ENCODE measurements around the gene PEX12.
"Not testable (repeated sequence)": the region's sequence is repeated elsewhere in the genome, so short reads cannot be mapped to it uniquely, and the experiment has no call there.

DNA sequence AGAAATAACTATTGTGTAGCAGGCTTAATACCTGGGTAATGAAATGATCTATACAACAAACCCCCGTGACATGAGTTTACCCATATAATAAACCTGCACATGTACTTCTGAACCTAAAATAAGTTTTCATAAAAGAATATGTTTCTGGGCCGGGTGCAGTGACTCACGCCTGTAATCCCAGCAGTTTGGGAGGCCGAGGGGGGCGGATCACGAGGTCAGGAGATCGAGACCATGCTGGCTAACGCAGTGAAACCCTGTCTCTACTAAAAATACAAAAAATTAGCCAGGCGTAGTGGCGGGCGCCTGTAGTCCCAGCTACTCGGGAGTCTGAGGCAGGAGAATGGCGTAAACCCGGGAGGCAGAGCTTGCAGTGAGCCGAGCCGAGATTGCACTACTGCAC lies 15.2 kb downstream of the PEX12 start:
- TF ChIP-seq TAF1, POLR2A (IDR thresholded peaks at IDR 0.05; ENCODE audit: low read depth, low read length): not testable (repeated sequence)

All from GM12891 (cell line).